GM20431 (cell line): ENCODE data around the gene NRP1.

Experiments
- in situ Hi-C: fragments of 300-500 bp; cut with MseI, MboI; formaldehyde crosslinking; loops from one replicate; pipeline ENCODE4 v1.15.0; 2020; ENCODE audit warnings: low sequenced_read_pairs; ENCODE audit not compliant: unreplicated experiment

Gene NRP1

DNA sequence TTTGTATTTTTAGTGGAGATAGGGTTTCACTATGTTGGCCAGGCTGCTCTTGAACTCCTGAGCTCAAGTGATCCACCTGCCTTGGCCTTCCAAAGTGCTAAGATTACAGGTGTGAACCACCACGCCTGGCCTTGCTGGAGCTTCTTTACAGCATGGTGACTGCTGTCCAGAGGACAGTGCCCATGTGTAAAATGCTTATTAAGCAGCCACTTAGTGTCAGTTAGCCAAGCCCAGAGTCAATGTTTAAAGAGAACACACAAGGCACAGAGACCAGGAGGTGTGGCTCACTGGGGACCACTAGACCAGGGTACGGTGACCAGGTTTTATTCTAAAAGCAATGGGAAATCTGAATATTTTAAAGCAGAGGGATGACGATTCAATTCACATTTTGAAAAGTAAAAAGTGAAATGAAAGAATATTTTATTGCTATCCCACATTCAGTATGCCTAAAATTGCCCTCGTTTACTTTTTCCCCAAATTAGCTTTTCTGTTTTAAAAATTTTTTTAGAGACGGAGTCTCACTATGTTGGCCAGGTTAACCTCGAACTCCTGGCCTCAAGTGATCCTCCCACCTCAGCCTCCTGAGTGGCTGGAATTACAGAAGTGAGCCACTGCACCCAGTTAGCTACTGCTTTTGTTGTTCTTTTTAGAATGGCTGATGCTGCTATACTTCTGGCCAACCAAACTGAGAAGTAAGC is 172.8 kb downstream of the NRP1 start:
- in situ Hi-C loops, result loop anchor here (25.0 kb wide), 1 partner anchor 374 kb away; no protein-coding TSS in a partner anchor

DNA sequence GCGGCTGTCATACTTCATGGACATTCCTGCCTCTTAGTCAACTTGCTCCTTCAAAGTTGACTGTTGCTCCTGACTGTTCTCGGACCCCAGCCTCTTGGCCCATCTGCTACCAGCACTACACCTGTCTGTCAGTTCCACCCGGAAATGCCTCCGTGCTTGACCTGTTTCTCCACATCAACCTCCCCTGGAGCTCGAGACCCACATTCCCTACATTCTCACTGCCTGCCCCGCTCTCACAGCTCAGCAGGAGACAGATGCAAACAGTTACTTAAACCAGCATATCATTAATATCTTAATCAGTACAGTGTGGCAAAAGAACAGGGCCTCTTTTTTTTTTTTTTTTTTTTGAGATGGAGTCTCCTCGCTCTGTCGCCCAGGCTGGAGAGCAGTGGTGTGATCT is 174.3 kb downstream of the NRP1 start:
- in situ Hi-C loops, result loop anchor here (25.0 kb wide), 1 partner anchor 373 kb away; no protein-coding TSS in a partner anchor

GRCh38 chr10:33157103-33157502 is 177.4 kb downstream of the NRP1 start:
- in situ Hi-C loops, result loop anchor here (25.0 kb wide), 1 partner anchor 370 kb away; no protein-coding TSS in a partner anchor

- in situ Hi-C loops, result loop anchor here (25.0 kb wide), 1 partner anchor 369 kb away; no protein-coding TSS in a partner anchor
Measured at GRCh38 chr10:33155720-33156638, 178.5 kb downstream of the NRP1 start.

- in situ Hi-C loops, result loop anchor here (25.0 kb wide), 1 partner anchor 367 kb away; no protein-coding TSS in a partner anchor
Measured at GRCh38 chr10:33154590-33154989, 179.9 kb downstream of the NRP1 start.

DNA sequence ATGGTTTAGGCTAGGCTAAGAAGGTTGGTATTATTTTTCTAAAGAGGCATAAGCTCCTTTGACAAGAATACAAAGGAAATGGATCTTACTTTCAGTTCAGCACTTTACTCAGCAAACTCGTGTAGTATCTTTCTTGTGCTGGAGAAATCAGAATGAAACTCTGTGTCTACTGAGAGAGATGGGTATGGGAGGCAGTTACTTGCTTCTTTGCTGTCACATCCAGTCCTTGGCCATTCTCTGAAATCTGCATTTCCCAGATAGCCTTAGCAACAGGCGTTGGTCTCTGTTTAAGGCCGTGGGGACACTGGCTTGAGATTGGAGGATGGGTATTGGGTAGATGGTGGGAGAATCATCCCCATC is 180.5 kb downstream of the NRP1 start:
- in situ Hi-C loops, result loop anchor here (25.0 kb wide), 1 partner anchor 367 kb away; no protein-coding TSS in a partner anchor

GRCh38 chr10:33153251-33153967 is 181.1 kb downstream of the NRP1 start:
- in situ Hi-C loops, result loop anchor here (25.0 kb wide), 1 partner anchor 366 kb away; no protein-coding TSS in a partner anchor

- in situ Hi-C loops, result loop anchor here (25.0 kb wide), 1 partner anchor 365 kb away; no protein-coding TSS in a partner anchor
Measured at GRCh38 chr10:33152750-33153149, 181.7 kb downstream of the NRP1 start.

DNA sequence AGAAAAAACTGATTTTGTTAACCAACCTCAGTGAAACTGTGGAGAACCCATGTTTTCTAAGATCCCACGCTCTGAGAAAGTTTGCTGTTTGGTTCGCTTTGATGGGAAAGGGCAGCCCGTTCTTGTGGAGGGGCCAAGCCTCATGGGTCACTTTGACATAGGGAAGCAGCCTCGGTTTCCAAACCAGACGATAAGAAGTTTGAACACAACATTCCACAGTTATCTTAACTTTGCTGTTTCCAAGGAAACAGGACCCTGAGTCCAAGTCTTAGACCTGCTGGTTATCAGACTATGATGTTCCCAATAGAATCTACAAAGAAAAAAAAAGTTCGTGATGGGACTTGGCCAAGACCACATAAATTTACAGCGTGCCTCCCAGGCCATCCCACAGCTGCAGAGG is 182.3 kb downstream of the NRP1 start:
- in situ Hi-C loops, result loop anchor here (25.0 kb wide), 1 partner anchor 365 kb away; no protein-coding TSS in a partner anchor

DNA sequence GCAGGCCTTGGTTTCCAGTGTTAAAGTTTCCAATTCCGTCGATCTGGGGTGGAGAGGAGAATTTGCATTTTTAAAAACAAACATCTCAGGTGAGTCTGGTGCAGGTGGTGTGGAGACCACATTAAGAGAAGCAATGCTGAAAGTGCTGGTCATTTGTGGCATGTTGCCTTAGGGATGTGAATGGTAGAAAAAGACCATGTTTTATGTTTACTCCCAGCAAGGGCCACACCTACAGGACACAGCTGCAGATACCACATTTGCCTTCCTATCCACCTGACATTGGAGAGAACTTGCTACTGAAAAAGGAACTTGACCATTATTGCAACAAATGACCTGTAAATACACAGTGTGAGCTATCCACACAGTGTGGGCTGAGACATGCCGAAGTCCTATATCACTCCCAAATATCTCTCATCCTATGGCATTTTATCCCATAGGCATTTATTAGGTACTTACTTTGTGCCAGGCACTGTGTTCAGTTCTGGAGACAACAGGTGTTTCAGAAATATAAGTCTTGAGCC is 183.1 kb downstream of the NRP1 start:
- in situ Hi-C loops, result loop anchor here (25.0 kb wide), 1 partner anchor 364 kb away; no protein-coding TSS in a partner anchor

DNA sequence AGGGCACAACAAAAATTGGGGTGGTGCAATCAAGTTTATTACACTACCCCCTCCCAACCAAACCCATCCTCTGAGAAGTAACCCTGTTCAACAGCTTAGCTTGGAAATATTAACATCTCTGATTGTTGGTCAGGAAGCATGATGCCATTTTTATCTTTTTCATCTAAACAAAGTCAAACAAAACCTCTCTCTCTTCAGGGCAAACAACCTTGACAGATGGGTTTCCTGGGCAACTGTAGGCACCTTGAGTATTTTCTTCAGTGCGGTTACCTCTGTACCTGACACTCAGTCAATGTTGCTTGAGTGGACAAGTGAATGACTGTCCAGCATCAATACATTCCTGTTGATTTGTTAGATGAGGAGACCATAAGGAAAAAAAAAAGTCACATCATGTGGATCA is 183.6 kb downstream of the NRP1 start:
- in situ Hi-C loops, result loop anchor here (25.0 kb wide), 1 partner anchor 364 kb away; no protein-coding TSS in a partner anchor

GRCh38 chr10:33150146-33150545 is 184.3 kb downstream of the NRP1 start:
- in situ Hi-C loops, result loop anchor here (25.0 kb wide), 1 partner anchor 363 kb away; no protein-coding TSS in a partner anchor

GRCh38 chr10:33147013-33147310 is 187.5 kb downstream of the NRP1 start:
- in situ Hi-C loops, result no loop called here

GRCh38 chr10:33146189-33147012 is 188.1 kb downstream of the NRP1 start:
- in situ Hi-C loops, result no loop called here

DNA sequence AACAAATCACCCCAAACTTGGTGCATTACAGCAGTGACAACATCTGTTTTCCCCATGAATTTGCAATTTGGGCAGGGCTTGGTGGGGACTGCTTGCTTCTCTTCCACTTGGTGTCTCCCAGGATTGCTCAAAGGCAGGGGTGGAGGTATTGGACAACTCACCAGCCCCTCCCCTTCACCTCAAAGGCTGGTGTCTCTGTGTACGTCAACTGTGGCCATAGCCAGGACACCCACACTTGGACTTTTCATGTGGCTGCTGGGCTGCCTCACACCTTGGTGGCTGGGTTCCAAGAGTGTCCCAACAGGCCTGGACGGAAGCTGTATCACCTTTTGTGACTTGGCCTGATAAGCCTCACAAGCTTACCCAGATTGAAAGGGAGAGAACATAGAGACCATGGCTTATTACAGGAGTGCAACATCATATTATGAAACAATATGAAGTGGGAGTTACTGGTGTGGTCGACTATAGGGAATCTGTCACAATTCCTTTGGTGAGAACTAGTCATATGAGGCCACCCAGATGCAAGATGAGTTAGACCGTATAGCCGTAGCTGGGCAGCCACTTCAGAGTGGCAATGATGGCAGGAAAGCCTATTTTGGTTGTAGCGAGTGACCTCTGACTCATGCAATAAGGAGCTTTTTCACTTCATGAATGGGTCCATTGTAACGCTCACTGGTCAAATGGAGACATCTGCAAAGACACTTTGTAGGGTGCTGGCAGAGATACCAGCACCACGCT is 188.8 kb downstream of the NRP1 start:
- in situ Hi-C loops, result no loop called here

DNA sequence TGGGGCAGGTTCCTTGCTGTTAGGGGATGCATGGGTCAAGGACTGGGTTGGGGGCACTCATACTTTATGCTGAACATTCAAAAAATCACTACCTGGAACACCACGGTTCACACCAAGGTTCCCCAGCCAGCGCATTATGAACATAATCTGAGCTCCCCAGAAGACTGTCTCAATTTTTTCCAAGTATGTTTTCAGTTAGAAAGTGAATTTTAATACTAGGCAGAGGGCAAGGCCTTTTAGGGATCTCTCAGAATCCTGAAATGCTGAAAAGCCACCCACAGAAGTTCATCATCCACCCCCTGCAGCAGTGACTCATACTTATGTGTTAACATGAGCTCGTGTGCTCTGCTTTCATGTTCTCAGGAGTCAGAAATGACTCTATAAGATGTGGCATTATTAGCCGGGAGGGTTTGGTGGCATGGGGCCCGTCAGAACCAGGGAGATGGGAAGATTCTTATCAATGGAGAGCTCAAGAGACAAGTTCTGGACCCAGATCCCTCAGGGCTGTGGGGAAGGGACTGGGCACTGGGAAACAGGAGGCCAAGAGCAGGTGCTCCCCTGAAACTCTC is 191.2 kb downstream of the NRP1 start:
- in situ Hi-C loops, result no loop called here

- in situ Hi-C loops, result no loop called here
Measured at GRCh38 chr10:33142295-33142694, 192.2 kb downstream of the NRP1 start.

DNA sequence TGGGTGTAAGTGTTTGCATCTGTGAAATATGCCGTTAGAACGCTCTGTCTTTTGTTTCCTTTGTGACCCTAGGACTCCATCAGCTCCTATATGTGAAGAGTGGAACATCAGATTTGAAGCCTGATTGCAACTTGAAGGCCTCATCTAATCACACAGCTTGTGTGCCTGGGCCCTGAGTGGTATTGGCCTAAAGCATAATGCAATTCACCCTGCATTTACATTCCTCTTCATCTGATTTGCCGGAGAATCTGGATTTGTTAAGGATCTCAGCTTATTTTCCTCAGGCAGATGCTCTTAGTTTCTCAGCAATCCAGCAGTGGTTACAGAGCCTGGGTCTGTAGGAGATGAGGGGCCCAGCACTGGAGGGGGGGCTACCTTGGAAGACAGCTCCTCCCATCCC is 193.2 kb downstream of the NRP1 start:
- in situ Hi-C loops, result no loop called here
